Measurements from ENCODE around the gene PDK4.

GRCh38 chr7:95593343-95593742 is 3.0 kb downstream of the PDK4 start:
- TF ChIP-seq EZH2 (IDR thresholded peaks at IDR 0.05; ENCODE audit: borderline replicate concordance, low read depth, low read length, severe bottlenecking) (no peak), CTCF (IDR thresholded peaks at IDR 0.05; ENCODE audit: borderline replicate concordance, extremely low read depth, low read length, poor library complexity, severe bottlenecking) (no peak)
